Activated CD4-positive, alpha-beta T cell treated with anti-CD3 and anti-CD28 coated beads, Interleukin-2, amount 50 U/mL, for 48 hours (primary cell): ENCODE data around the gene GALNT18.

Experiments
- DNase-seq, 2 experiments: peaks; one replicate each; pipeline ENCODE4 v3.0.0-alpha.2; 2020

The GALNT18 gene

DNA sequence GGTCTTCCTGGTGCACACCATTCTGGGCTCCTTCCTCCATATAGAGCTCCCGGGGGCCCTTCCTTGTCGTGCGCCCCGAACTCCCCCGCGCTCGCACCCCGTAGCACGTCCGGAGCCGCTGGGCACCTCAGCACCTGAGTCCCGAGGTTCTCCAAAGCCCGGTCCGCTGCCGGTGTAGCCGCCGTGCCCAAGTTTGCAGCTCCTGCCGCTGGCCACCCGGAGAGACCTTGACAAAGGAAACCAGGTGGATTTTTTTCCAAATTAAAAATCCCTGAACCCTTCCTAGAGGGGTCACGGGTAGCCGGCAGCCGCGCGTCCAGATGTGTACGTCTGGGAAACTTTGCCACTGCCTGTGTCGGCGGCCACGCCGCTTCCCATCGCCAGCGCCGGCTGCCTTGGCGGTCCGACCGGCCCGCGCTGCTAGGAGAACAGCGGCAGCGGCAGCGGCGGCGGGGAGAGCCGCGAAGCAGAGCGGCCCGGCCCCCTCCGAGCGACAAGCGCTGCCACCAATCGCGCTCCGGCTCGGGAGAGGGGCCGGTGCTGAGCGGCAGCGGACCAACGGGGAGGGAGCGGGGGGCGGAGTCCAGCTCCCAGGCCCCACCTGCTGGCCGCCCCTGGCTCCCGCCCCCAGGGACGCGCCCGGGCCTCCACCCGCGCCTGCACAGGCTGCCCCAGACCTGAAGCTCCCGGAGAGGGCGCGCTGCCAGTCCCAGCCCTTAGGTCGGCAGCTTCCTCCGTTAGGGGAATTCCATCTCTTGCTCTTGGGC is at the start of gene GALNT18:
Gene GALNT18, minus strand, starts transcription at position 433 of the 767 bp plus-strand sequence.
- DNase-seq: peak; percentile 79 to 83

DNA sequence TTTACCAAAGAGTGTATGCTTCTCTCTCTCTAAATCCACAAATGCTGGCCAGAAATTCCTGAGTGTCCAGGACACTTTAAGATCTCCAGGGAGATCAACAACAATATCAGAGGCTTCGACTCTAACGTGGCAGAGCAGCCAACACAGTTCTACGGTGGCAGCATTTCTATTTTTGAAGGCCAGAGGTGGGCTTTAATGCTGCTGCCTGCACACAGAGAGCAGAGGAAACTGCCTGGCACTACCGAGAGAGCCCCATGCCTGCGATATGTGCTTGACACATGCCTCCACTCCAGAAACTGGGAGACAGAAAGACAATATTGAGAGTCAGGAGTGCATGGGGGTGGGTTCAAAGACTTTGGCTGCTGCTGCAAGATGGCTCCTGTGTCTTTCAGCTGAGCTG is 48.8 kb upstream of the GALNT18 start:
- DNase-seq: no peak

DNA sequence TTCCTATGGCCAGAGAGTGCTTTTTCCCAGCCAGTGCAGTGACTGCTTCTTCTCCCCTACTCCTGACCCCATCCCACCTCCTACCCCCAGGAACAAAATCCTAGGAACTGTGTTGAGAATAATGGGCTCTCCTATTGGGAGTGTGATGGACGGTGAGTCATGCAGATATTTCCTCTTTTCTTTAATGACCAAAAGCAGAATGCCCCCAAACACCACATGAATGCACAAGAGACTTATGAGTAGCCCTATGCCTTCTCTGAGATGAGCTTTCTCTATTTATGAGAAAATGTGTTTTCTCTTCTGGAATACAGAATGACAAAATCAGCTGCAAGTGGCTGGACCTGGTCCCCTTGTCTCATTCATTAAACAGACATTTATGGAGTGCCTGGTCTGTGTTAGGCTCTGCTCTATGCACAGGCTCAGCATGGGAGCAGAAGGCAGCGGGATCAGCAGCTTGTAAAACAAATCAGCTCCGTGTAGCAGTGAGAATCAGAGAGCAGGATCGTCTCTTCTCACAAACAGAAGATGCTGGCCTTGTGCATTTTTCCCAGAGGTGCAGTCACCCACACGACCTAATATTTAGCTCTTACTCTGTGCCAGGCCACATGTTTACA is 47.5 kb upstream of the GALNT18 start:
- DNase-seq: no peak

DNA sequence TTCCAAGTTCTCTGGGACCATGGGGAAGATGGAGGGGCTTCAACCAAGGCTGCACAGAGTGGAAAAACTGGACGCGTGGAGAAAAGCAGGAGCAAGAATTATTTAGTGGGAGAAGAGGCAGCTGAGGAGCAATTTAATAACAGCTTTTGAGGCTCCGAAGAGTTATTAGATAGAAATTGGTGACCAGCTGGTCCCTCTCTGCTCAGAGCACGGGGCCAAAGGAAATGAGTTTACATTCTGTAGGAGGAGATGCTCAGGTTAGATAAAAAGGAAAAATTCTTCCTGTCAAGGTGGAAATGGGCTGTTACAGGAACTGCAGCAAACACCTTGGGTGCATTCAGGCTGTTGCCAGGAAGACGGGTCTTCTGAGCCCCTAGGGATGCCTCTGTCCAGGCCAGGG is 47.0 kb upstream of the GALNT18 start:
- DNase-seq: no peak

DNA sequence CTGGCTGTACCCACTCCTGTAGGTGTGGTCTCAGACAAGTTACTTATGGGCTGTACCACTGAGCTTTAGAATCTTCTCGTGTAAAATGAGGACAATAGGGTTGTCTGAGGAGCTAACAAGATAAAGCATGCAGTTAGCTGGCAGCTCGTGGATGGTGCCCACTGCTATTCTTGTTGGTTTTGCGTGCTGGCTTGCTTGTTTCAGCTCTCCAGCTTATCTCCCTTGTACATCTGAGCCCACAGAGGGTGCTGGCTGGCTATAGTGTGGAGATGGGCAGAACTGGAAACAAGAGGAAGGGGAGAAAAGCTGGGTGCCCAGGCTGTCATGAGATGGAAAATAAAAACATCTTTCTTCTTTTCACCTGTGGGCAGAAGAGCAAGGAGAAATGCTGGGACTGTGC is 46.5 kb upstream of the GALNT18 start:
- no peak for DNase-seq

DNA sequence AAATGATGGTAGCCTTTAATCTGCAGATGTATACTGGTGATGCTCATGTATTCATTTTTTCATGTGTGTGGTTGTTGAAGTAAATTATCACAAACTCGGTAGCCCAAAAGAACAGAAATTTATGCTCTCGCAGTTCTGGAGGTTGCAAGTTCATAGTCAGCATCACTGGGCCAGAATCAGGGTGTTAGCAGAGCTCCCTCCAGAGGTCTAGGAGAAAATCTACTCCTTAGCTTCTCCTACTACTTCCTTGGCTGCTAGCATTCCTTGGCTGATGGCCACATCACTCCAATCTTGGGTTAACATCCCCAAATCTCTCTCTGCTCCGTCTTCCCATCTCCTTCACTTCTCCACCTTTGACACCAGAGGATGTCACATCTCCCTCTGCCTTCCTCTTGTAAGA is 45.3 kb upstream of the GALNT18 start:
- DNase-seq: no peak

DNA sequence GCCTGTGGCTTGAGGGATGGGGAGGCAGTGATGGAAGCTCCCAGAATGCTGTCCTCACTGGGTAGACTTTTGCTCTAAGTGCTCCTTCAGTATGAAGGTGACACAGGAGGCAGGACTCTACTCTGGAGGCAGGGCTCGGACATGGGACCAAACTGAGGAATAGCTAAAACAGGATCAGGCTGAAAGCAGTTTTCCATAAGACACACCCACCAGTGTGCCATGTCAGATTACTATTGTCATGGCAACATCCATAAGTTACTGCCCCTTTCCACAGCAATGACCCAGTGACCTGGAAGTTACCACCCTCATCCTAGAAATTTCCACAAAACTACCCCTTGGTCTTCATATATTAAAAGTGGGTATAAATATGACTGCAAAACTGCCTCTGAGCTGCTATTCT is 43.6 kb upstream of the GALNT18 start:
- no peak for DNase-seq

DNA sequence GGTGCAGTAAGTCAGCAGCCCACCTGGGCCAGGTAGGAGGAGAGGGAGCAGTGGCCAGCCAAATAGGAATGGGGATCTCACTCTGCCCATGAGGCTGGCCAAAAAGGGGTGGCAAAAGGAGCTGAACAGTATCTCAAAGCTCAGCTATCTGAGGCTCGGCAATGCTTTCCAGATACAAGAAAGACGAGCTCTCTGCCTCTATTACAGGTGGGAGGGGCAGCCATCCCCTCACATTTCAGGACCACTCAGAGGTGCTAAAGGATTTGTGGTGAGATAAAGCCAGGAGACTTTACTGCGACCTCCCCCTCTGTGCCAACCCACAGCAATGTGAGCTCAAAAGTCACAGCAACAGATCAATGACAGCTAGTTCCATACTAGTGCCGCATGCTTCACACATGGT is 42.1 kb upstream of the GALNT18 start:
- no peak for DNase-seq

DNA sequence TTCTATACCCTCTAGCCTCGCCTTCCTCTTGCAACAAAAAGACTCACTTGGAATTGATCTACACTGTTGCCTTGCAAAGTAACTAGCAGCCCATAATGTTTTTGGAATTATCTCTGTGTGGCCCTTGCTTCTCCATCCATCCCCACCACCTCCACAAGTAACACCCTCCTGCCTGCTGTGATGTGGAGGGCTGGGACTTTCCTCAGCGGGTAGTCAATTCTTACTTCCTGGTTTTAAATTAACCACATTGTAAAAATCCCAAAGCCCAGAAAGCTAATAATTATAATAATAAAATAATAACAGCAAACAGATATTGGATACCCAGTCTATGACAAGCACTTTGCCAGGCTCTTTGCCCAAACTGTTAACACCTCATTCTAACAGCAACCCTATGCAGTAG is 40.8 kb upstream of the GALNT18 start:
- DNase-seq: no peak

DNA sequence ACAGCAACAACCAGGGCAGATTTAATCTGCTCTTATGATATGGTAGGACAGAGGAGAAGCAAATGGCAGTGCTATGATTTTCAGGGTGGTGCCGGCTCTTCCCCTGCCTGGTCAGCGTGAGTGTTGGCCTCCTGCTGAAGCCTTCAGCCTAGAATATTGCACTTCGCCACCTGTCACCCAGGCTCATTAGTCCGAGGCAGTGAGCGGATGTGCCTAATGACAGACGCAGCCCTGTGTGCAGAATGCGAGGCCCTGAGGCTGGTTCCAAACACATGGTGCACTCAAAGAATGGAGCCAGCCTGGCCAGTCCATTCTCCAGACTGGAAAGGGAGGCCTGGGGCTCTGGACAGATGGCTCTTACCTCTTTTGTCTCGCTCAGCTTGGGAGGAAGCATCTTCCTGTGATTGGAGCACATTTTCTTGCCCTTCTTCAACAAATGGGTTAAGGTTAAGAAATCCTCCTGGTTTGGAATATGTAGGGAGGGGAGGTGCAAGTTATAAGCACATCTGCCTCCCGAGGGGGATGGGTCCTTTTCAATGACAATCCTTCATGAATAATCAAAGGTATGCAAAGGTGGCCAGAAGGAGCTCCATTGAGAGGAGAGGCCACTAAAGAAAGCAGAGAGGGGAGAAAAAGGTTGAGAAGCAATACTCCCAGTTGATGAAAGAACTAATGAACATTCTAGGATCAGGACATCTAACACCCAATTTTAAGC is 39.7 kb upstream of the GALNT18 start:
- no peak for DNase-seq

DNA sequence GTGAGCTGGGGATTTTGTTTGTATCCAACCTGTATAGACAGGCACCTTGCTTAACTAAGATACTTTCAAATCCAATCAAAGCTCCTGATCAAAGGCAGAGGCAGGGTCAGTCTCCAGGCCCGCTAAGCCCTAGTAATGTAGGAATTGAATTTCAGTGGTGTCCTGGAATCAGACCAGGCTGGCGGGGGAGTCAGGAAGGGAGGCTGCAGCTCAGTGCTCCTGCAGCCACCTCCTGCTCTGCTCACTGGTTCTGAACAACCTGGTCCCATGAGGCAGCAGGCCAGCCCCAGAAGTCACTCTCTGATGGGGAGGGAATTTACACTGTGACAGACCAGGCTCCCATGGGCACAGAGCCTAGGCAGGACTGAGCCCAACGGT is 38.5 kb upstream of the GALNT18 start:
- DNase-seq: no peak

DNA sequence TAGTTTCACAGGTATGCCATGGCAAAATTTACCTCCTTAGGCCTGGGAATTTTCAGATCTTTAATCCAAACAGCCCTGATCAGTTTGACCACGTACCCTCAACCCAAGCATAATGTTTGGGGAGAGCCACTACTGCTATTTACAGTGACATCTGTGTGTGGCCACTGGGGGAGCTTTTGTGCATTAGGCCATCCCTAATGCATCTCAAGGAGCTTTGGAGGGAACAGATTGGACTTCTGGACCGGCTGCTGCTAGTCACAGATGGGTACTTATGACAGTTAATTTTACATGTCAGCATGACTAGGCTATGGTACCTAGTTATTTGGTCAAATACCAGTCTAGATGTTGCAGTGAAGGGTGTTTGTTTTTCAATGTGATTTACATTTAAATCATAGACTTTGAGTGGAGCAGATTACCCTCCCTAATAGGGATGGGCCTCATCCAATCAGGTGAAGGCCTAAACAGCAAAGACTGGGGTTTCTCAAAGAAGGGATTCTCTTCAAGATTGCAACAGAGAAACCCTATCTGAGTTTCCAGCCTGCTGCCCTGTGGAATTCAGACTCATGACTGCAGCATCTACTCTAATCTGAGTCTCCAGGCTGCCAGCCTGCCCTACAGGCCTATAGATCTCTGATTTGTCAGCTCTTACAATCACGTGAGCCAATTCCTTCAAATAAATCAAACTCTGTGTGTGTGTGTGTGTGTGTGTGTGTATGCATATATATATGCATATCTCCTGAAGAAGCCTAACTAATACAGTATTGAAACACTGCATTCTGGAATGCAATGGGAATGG is 38.0 kb upstream of the GALNT18 start:
- DNase-seq: no peak

DNA sequence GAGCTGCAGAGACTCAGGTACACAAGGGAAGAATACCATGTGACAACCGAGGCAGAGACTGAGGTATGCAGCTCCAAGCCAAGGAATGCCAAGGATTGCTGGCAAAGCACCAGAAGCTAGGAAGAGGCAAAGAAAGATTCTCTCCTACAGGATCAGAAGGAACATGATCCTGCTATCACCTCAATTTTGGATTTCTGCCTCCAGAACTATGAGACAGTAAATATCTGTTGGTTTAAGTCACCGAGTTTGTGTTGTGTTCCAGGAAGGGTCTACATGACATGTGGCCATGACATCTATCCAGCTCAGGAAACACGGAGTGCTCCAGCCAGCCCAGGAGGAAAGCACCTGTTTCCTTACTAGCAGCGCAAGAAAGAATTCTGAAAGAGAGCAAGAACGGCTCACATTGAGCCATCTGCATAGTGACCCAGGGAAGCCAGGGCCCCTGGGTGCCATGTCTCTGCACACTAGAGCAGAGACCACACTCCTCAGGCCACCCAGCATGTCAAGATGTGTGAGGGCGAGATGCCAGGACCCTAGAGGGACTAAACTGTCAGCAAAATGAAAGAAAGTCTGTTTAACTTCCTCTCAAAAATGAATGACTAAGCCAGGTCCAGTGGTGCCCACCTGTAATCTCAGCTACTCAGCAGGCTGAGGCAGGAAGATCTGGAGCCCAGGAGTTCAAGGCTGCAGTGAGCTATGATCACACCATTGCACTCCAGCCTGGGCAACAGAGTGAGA is 35.6 kb upstream of the GALNT18 start:
- no peak for DNase-seq

DNA sequence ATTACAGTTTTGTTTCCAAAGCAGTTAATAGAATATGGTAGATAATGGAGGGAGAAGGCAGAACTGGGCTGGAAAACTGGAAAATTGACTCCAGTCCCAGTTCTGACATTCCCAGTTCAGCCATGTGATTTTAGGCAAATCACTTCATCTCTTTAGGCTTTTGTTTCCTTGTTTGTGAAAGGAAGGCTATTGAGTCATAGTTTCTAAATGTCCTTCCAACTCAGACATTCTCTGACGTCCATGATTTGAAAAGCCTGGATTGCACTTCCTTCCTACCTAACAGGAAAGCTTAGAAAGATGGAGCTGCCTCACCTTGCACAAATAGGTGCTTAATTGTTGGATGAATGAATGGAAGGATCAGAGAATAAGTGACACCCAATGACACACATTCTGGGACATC is 19.8 kb upstream of the GALNT18 start:
- no peak for DNase-seq

DNA sequence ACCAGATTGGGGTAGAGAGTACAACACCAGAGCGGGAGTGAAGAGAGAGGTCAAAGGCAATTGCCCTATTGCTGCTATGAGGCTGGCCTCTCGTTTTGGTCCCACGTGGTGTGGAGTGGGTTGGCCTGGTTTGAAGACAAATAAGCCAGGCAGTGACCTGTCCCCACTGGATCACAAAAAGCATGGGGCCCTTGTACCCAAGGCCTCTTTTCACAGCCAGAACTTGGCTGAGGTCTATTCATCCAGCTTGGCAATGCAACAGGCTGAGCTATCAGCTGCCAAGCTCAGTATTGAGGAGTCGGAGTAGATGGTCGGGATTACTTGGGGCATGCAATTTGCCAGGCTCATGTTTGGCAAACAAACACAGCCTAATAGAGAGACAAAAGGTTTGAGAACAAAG is 19.2 kb upstream of the GALNT18 start:
- no peak for DNase-seq

DNA sequence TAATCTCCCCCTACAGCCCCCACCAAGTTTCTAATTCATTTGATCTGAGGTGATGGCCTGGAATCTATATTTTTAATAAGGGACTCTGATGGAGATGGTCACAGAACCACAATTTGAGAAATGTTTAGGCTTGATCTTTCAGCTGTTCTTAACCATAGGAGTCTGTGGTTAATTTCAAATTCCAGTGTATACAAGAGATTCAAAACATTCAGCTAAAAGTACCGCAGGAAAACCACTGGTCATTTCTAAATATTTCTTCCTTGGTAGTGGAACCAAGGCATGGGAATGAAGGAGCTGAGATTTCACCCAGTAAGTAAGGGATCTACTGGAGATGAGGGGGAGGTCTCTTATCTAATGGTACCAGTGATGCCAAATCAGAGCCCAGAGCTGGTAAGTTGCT is 18.3 kb upstream of the GALNT18 start:
- no peak for DNase-seq

DNA sequence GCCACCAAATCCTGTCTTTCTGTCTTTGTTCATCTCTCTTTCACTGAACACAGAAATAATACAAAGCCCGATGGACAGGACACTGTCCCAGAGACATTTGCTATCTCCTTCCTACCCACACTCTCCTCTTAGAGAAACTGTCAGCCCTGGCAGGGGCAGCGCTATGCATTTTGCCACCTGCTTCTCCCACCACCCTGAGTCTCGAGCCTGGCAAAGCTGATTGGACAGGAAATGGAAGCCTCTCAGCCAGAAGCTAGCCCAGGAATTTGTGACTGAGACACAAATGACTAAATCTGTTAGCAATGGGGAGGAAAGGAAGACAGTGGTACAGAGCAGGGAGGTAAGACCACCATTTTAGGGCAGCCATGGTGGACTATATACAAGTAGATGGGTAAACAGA is 14.9 kb upstream of the GALNT18 start:
- DNase-seq: no peak

DNA sequence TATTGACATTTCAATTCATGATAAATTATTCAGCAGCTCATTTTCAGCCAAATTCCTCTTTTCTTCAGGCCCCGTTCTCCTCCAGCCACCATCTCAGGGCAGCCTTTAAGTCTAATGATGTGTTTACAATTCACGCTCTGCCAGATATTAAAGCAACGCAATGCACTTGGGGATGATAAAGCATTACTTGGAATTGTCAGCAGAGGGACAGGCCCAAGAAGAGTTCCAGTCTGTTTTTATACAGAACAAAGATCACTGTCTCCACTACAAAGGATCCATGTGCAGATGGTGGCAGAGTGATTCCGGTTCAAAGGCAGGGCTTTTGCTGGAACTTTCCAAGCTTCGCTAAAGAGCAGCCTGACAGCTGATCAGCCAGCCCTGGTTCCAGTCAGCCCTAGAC is 13.6 kb upstream of the GALNT18 start:
- DNase-seq: no peak

DNA sequence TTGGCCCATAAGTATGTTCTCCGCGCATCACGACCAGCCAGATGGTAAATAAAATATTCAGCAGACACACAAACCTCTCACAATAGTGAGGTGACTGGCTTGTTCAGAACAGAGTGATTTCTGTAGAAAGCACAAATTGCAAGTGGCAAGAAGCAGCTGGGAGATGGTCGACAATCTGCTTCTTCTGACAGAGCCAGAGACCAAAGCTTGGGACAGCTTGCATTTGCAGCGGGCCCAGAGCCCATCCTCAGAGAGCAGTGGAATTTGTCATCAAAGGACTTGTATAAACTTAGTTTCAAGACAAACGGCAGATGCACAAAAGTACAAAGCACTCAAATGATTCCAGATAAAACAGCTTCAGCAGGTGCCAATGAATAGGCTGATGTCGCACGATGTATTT is 7.6 kb upstream of the GALNT18 start:
- no peak for DNase-seq

DNA sequence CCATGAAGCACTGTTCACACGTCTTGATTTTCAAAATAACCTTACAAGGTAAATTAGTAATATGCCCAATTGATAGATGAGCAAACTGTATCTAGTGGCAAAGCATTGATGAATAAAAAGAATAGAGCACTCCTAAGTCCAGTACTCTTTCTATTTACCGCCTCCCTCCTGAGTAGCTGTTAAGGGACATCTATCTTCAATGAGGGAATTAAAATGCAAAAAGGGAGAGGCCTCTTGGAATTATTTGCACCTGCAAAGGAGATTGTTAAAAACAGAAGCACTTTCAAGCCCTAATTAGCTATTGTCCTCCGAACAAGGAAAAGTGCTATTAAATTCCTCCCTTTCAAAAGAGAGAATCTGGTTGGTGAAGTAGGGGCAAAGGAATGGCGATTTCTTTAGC is 6.8 kb upstream of the GALNT18 start:
- DNase-seq: no peak

DNA sequence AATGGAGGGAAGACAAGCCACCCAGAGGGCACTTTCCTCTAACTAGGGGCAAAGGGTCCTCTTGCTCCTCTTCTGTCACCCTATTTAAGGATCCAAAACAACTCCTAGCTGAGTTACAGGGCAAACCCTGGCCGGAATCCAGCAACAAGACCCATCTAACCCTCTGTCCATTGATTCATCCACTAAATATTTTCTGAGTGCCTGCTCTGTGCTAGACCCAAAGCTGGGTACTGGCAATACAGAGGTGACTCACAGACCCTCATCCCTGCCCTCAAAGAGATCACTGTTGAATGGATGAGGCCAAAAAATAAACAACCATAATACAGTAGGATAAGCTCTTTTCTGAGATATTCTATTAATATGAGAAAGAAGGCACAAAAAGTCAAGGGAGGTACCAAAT is 4.3 kb upstream of the GALNT18 start:
- no peak for DNase-seq

DNA sequence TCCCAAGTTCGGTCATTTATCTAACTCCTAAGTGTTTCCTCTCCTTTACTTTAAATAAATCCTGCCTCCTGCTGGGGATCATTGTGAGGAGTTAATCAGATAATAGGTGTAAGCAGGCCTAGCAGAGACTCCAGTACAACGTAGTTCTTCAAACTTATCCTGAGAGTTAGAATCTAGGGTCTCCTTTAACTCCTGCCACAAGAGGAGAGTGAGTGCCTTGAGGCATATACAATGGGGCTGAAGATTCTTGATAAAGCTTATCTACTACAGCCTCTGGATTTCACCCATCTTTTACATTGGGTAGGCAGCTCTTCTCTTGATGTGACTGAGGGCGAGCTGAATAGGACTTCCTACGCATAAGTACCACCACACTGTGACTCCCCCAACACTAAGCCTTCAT is 3.1 kb upstream of the GALNT18 start:
- DNase-seq: no peak

DNA sequence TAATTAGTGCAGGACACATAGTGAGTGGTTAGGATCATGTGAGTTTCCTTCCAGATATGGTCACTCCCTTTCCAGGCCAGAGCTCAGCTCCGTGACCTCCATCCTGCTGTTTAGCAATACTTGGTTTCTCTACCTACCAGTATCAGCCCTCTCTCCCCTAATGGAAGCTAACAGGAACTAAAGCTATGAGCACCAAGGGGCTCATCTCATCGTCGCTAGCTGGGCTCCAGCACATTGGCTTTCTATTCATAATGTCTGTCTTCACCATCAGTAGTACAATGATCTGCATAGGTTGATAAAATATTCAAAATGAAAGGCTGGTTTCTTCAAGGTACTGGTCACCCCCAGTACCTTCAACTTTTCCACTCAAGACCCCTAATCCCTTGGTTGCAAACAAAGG is 2.4 kb upstream of the GALNT18 start:
- no peak for DNase-seq
